ENCODE measurements around the gene PEAK1.
"Not testable (repeated sequence)": the region's sequence is repeated elsewhere in the genome, so short reads cannot be mapped to it uniquely, and the experiment has no call there.

PEAK1 gene

GRCh38 chr15:77420610-77421369 lies 886 bp upstream of the PEAK1 start, which contains the start of gene HMG20A:
HMG20A (plus strand) TSS chr15:77420888; CDS start chr15:77458408, 37,520 bp downstream.
- DNase-seq, result peak; percentile 43

- DNase-seq, result no peak
Measured at GRCh38 chr15:77418966-77419835, 703 bp downstream of the PEAK1 start.

- DNase-seq, result no peak
Measured at GRCh38 chr15:77418391-77418965, 1.4 kb downstream of the PEAK1 start.

- no peak for DNase-seq
Measured at GRCh38 chr15:77417602-77418001, 2.3 kb downstream of the PEAK1 start.

GRCh38 chr15:77416954-77417353 lies 3.0 kb downstream of the PEAK1 start:
- DNase-seq, result no peak

GRCh38 chr15:77416148-77416455 lies 3.8 kb downstream of the PEAK1 start:
- DNase-seq, result no peak

- no peak for DNase-seq
Measured at GRCh38 chr15:77415450-77416147, 4.3 kb downstream of the PEAK1 start.

- no peak for DNase-seq
Measured at GRCh38 chr15:77414789-77415442, 5.0 kb downstream of the PEAK1 start.

GRCh38 chr15:77413699-77414349 lies 6.1 kb downstream of the PEAK1 start:
- DNase-seq, result no peak

- no peak for DNase-seq
Measured at GRCh38 chr15:77412972-77413698, 6.8 kb downstream of the PEAK1 start.

- no peak for DNase-seq
Measured at GRCh38 chr15:77411619-77411976, 8.3 kb downstream of the PEAK1 start.

- no peak for DNase-seq
Measured at GRCh38 chr15:77410701-77411618, 8.9 kb downstream of the PEAK1 start.

- not testable (repeated sequence) for DNase-seq
Measured at GRCh38 chr15:77410157-77410500, 9.8 kb downstream of the PEAK1 start.

GRCh38 chr15:77409259-77410156 lies 10.4 kb downstream of the PEAK1 start:
- no peak for DNase-seq

GRCh38 chr15:77406846-77407245 lies 13.1 kb downstream of the PEAK1 start:
- no peak for DNase-seq

GRCh38 chr15:77406173-77406759 lies 13.6 kb downstream of the PEAK1 start:
- not testable (repeated sequence) for DNase-seq

- DNase-seq, result no peak
Measured at GRCh38 chr15:77402740-77403379, 17.0 kb downstream of the PEAK1 start.

- no peak for DNase-seq
Measured at GRCh38 chr15:77400258-77400657, 19.6 kb downstream of the PEAK1 start.

Measured in NCI-H1694 (cell line).